IMR-90 (cell line): ENCODE results near the gene SLC22A4.

Source experiments
- CEBPB ChIP-seq: IDR thresholded peaks from 2 replicates; pipeline ENCODE4 v1.6.1; 2012; ENCODE audit warnings: low read depth, low read length, improper control_type of control experiment
- CTCF ChIP-seq: conservative IDR thresholded peaks from 2 replicates; pipeline ENCODE4 v1.5.1; 2012; ENCODE audit warnings: mild to moderate bottlenecking, low read depth, low read length, improper control_type of control experiment
- FOS ChIP-seq: fragments of 150-350 bp; IDR thresholded peaks from 2 replicates; pipeline ENCODE4 v1.6.1; 2016; ENCODE audit warnings: low read depth, low read length
- MAZ ChIP-seq: IDR thresholded peaks from 2 replicates; pipeline ENCODE4 v1.6.1; 2012; ENCODE audit warnings: low read depth, mild to moderate bottlenecking, low read length, improper control_type of control experiment, moderate library complexity, borderline replicate concordance
- POLR2A ChIP-seq: IDR thresholded peaks from 2 replicates; pipeline ENCODE4 v1.6.1; 2012; ENCODE audit warnings: mild to moderate bottlenecking, low read depth, low read length
- SMC3 ChIP-seq: fragments of 150-350 bp; IDR thresholded peaks from 2 replicates; pipeline ENCODE4 v1.6.1; 2016; ENCODE audit warnings: low read depth, mild to moderate bottlenecking, antibody characterized with exemption, low read length, moderate library complexity
- TF ChIP-seq, protein P1 (sequence below): fragments of 150-350 bp; IDR thresholded peaks from 2 replicates; pipeline ENCODE4 v1.6.1; 2016; ENCODE audit warnings: low read depth, mild to moderate bottlenecking, low read length, moderate library complexity, borderline replicate concordance

GRCh38 chr5:132271251-132272246 lies 22.6 kb upstream of the SLC22A4 start:
- TF ChIP-seq CTCF (no peak), POLR2A (no peak), MAZ (no peak), SMC3 (no peak), CEBPB (no peak), FOS (no peak)
- TF ChIP-seq, protein P1, sequence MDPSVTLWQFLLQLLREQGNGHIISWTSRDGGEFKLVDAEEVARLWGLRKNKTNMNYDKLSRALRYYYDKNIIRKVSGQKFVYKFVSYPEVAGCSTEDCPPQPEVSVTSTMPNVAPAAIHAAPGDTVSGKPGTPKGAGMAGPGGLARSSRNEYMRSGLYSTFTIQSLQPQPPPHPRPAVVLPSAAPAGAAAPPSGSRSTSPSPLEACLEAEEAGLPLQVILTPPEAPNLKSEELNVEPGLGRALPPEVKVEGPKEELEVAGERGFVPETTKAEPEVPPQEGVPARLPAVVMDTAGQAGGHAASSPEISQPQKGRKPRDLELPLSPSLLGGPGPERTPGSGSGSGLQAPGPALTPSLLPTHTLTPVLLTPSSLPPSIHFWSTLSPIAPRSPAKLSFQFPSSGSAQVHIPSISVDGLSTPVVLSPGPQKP = no peak
